Endothelial cell of umbilical vein (primary cell): ENCODE measurements around the gene ZNF783. TPM values are rescaled to one million over a fixed set of nuclear protein-coding genes. Genes with fewer than 3 reads are reported as not detected.

Source experiments
- BruUV-seq: library from RNA; stranded (reverse); fragments of 400-500 nt; replicated peaks from 2 replicates; lab custom pipeline; 2021; lab: Mats Ljungman, UMichigan
- CTCF ChIA-PET: fragments of 300-600, 350-600 bp; sonication (Branson Sonifier 250); formaldehyde crosslinking; loops from one replicate; lab custom pipeline; 2021; ENCODE audit warnings: antibody characterized with exemption, inconsistent platforms; lab: Charles Lee
- POLR2A ChIA-PET: fragments of 300-600, 350-600 bp; sonication (Branson Sonifier 250); formaldehyde crosslinking; loops from one replicate; lab custom pipeline; 2021; ENCODE audit warnings: antibody characterized with exemption, inconsistent platforms; lab: Charles Lee
- DNase-seq: peaks from one replicate; pipeline ENCODE4 v3.0.0-alpha.2; 2011; ENCODE audit warnings: low read depth, low spot score
- FAIRE-seq: peaks from 2 replicates; lab custom pipeline; 2011; peaks lifted over from hg19 to GRCh38; lab: Jason Lieb, UNC
- H2AFZ ChIP-seq: 2 replicates; pipeline ENCODE4 v1.6.0; 2012; ENCODE audit warnings: low read depth, low read length, control low read depth, inconsistent platforms
- H3K27ac ChIP-seq: 2 replicates; pipeline ENCODE4 v1.5.1; 2011; ENCODE audit warnings: low read depth, mild to moderate bottlenecking, control low read depth, low read length, moderate library complexity; ENCODE audit not compliant: insufficient read depth
- H3K27me3 ChIP-seq, 2 experiments: 2 replicates each; pipeline versions ENCODE4 v1.6.0 to v1.6.1; 2011; ENCODE audit warnings: low read length in 2 of 2, mixed read lengths in 1 of 2; ENCODE audit not compliant: control insufficient read depth in 2 of 2, insufficient read depth in 2 of 2
- H3K36me3 ChIP-seq, 2 experiments: 2 replicates in 1 of 2; 3 replicates in 1 of 2; pipeline ENCODE4 v1.5.1; 2011; ENCODE audit warnings: low read length in 2 of 2, mild to moderate bottlenecking in 1 of 2, moderate library complexity in 1 of 2; ENCODE audit not compliant: control insufficient read depth in 2 of 2, insufficient read depth in 2 of 2; ENCODE audit errors: extremely low read depth in 1 of 2
- H3K4me1 ChIP-seq: 3 replicates; pipeline ENCODE4 v1.5.1; 2011; ENCODE audit warnings: mild to moderate bottlenecking, low read length; ENCODE audit not compliant: control insufficient read depth, insufficient read depth; ENCODE audit errors: extremely low read depth
- H3K4me2 ChIP-seq: 2 replicates; pipeline ENCODE4 v1.6.1; 2011; ENCODE audit warnings: low read length, control low read depth, mixed read lengths; ENCODE audit not compliant: insufficient read depth
- H3K4me3 ChIP-seq, 3 experiments: fragments of 200-600 bp in 1 of 3; sonication (generic), shearing (Covaris generic) in 1 of 3; replicated peaks in 1 of 3; 2 replicates each; pipeline ENCODE4 v1.5.1; 2011 to 2016; ENCODE audit warnings: control low read depth in 3 of 3, low read length in 3 of 3, mild to moderate bottlenecking in 2 of 3, inconsistent platforms in 1 of 3, low read depth in 1 of 3, moderate library complexity in 1 of 3; ENCODE audit not compliant: insufficient read depth in 1 of 3
- H3K79me2 ChIP-seq: 2 replicates; pipeline ENCODE4 v1.6.0; 2012; ENCODE audit warnings: low read length, inconsistent platforms; ENCODE audit not compliant: control insufficient read depth, insufficient read depth
- H3K9ac ChIP-seq: replicated peaks from 2 replicates; pipeline ENCODE3; 2011; ENCODE audit warnings: low read length, control low read depth; ENCODE audit not compliant: insufficient read depth; ENCODE audit errors: extremely low read depth
- H3K9me1 ChIP-seq: replicated peaks from 3 replicates; pipeline ENCODE4 v1.6.0; 2011; ENCODE audit warnings: mild to moderate bottlenecking, low read length; ENCODE audit not compliant: control insufficient read depth, insufficient read depth; ENCODE audit errors: extremely low read depth
- H3K9me3 ChIP-seq: replicated peaks from 2 replicates; pipeline ENCODE4 v1.5.1; 2012; ENCODE audit warnings: low read length, inconsistent platforms; ENCODE audit not compliant: control insufficient read depth, insufficient read depth
- H4K20me1 ChIP-seq: replicated peaks from 2 replicates; pipeline ENCODE3; 2011; ENCODE audit warnings: mild to moderate bottlenecking, low read length; ENCODE audit not compliant: control insufficient read depth, insufficient read depth; ENCODE audit errors: extremely low read depth
- CTCF ChIP-seq, 2 donors: IDR thresholded peaks; 1 replicate in 1 of 2; 2 replicates in 1 of 2; pipeline ENCODE4 v1.5.1; 2011; ENCODE audit warnings: low read length in 2 of 2, mild to moderate bottlenecking in 2 of 2, moderate library complexity in 2 of 2, control low read depth in 1 of 2, inconsistent platforms in 1 of 2, low read depth in 1 of 2; ENCODE audit not compliant: insufficient read depth in 1 of 2; ENCODE audit errors: extremely low read depth in 1 of 2
- EZH2 ChIP-seq: IDR thresholded peaks from 2 replicates; pipeline ENCODE4 v1.6.1; 2012; ENCODE audit warnings: borderline replicate concordance, low read depth, mild to moderate bottlenecking, moderate library complexity, low read length, inconsistent platforms; ENCODE audit not compliant: severe bottlenecking
- FOS ChIP-seq: IDR thresholded peaks from 2 replicates; pipeline ENCODE4 v1.6.1; 2011; ENCODE audit warnings: mild to moderate bottlenecking, low read length, moderate library complexity, borderline replicate concordance; ENCODE audit not compliant: insufficient read depth
- GATA2 ChIP-seq: IDR thresholded peaks from 2 replicates; pipeline ENCODE4 v1.7.0; 2011; ENCODE audit warnings: low read depth, mild to moderate bottlenecking, moderate library complexity, mixed read lengths, low read length; ENCODE audit not compliant: insufficient read length, insufficient read depth
- JUN ChIP-seq: IDR thresholded peaks from 2 replicates; pipeline ENCODE4 v1.6.1; 2011; ENCODE audit warnings: borderline replicate concordance, low read depth; ENCODE audit not compliant: insufficient read length, insufficient read depth
- MAX ChIP-seq: IDR thresholded peaks from 2 replicates; pipeline ENCODE4 v1.6.1; 2011; ENCODE audit not compliant: insufficient read depth, insufficient read length
- MYC ChIP-seq: IDR thresholded peaks from one replicate; pipeline ENCODE4 v1.6.1; 2011; ENCODE audit warnings: mild to moderate bottlenecking, low read depth, low read length
- POLR2A ChIP-seq: IDR thresholded peaks from 2 replicates; pipeline ENCODE4 v1.6.1; 2012; ENCODE audit warnings: low read depth, mild to moderate bottlenecking, control low read depth, low read length
- POLR2AphosphoS5 ChIP-seq: IDR thresholded peaks from 2 replicates; pipeline ENCODE4 v1.6.1; 2012; ENCODE audit warnings: low read depth, mild to moderate bottlenecking, control low read depth, low read length, moderate library complexity; ENCODE audit not compliant: insufficient read depth
- dilution Hi-C: fragments of 300-500 bp; cut with MboI; formaldehyde crosslinking; loops from one replicate; pipeline ENCODE4 v1.15.0; 2019; ENCODE audit warnings: low sequenced_read_pairs; ENCODE audit not compliant: extremely low pct_ligation_motif_present
- intact Hi-C: fragments of 100-400 bp; cut with micrococcal nuclease; formaldehyde crosslinking; loops from one replicate; pipeline ENCODE4 v1.10.0; 2022
- polyA plus RNA-seq, 4 experiments: library from polyadenylated mRNA; depleted of rRNA in 3 of 4; stranded (reverse) in 3 of 4; unstranded in 1 of 4; fragments of >200 nt; gene quantifications; 2 replicates each; pipeline versions ENCODE4 v1.2.1 to v1.2.3, GENCODE V29; 2011 to 2012; ENCODE audit warnings: missing spikeins in 1 of 4
- total RNA-seq: library from RNA; stranded (reverse); gene quantifications from 2 replicates; pipeline ENCODE4 v1.2.3, GENCODE V29; 2021

Gene ZNF783
- total and polyA plus RNA-seq, 2 donors (not counting 3 experiments of a cell fraction or from before 2014, with no cell fraction given): 7.3 to 9.8 TPM

GRCh38 chr7:149238051-149238450 lies 23.9 kb upstream of the ZNF783 start:
- ChIA-PET CTCF (no interaction called here), POLR2A (no interaction called here)
- Histone ChIP-seq H3K9me3 (no peaks in the 10 kb centered on the region), H3K4me3 (no peak overlapping the region), H3K27ac (no peak overlapping the region), H3K4me1 (peaks cover 9% of the 10 kb centered on the region), H2AFZ (no peak overlapping the region), H3K9me1 (peaks cover 3% of the 10 kb centered on the region), H3K79me2 (peaks cover 16% of the 10 kb centered on the region), H4K20me1 (no peaks in the 10 kb centered on the region), H3K27me3 (no peaks in the 10 kb centered on the region), H3K9ac (no peak overlapping the region), H3K4me2 (no peak overlapping the region), H3K36me3 (no peaks in the 10 kb centered on the region)
- FAIRE-seq (no peak), DNase-seq (no peak)
- TF ChIP-seq EZH2: no peak
- TF ChIP-seq FOS: no peak
- no peak for TF ChIP-seq GATA2
- no peak for TF ChIP-seq MAX
- TF ChIP-seq JUN: no peak
- TF ChIP-seq POLR2A: no peak
- TF ChIP-seq MYC: no peak
- TF ChIP-seq CTCF (IDR thresholded peaks at IDR 0.05; ENCODE audit: extremely low read depth in 1 of 2, insufficient read depth in 1 of 2, low read depth in 1 of 2, low read length in 2 of 2): no peak
- no peak for TF ChIP-seq POLR2AphosphoS5
- BruUV-seq: no TSS peak
- intact Hi-C loops (loop anchor here (2.0 kb wide), 1 partner anchor 47 kb away; no protein-coding TSS in a partner anchor), dilution Hi-C loops (no loop called here)
